Activated CD4-positive, alpha-beta T cell treated with anti-CD3 and anti-CD28 coated beads, Interleukin-2, amount 10 ng/mL, durations not matched to agents 24 days and 14 days (primary cell): Measurements from ENCODE around the gene SETD1A. TPM values are rescaled to one million over a fixed set of nuclear protein-coding genes. Genes with fewer than 3 reads are reported as not detected.
A peak's percentile ranks its signal among the peaks of the same experiment; 100 is the strongest.

Experiments used
- DNase-seq: peaks from one replicate; pipeline ENCODE4 v3.0.0; 2022
- H3K27ac Mint-ChIP-seq: one replicate; pipeline ENCODE4 v1.8.0; 2022; ENCODE audit warnings: mild to moderate bottlenecking, mixed read lengths
- H3K27me3 Mint-ChIP-seq: one replicate; pipeline ENCODE4 v1.8.0; 2022; ENCODE audit warnings: mixed read lengths
- H3K36me3 Mint-ChIP-seq: one replicate; pipeline ENCODE4 v1.8.0; 2022; ENCODE audit warnings: low read depth, mild to moderate bottlenecking, mixed read lengths
- H3K4me1 Mint-ChIP-seq: one replicate; pipeline ENCODE4 v1.8.0; 2021; ENCODE audit warnings: mixed read lengths
- H3K4me3 Mint-ChIP-seq: one replicate; pipeline ENCODE4 v1.8.0; 2022; ENCODE audit warnings: mild to moderate bottlenecking, moderate library complexity, mixed read lengths
- H3K9me3 Mint-ChIP-seq: one replicate; pipeline ENCODE4 v1.8.0; 2021; ENCODE audit warnings: mixed read lengths
- intact Hi-C: fragments of 100-400 bp; cut with micrococcal nuclease; formaldehyde crosslinking; loops from one replicate; pipeline ENCODE4 v1.15.1; 2023
- total RNA-seq: library from RNA; stranded (reverse); gene quantifications from 2 replicates; pipeline ENCODE4 v1.2.3, GENCODE V29; 2022

Gene SETD1A
- total RNA-seq, 1 donor from 2014 or later: 30.7 TPM

DNA sequence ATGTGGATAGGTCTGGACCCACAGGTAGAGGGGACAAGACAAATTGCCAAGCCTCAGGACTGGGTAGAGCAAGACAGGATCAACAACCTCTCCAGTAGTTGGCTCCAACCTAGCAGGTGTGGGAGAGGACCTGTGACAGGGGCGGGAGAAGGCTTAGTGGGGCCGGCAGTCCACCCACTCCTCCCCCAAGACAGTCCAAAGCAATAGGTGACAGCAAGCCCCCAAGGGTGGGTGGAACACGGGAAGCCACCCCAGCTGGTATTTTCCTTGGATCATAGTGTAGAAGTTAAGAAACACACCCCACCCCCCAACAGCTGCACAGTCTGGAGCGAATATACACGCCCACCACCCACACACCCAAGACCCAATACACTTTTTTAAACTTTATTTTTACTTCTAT is 71.7 kb downstream of the SETD1A start:
- H3K27me3 Mint-ChIP-seq: no peaks in the 10 kb centered on the region
- peaks cover 12% of the 10 kb centered on the region for H3K4me1 Mint-ChIP-seq
- H3K4me3 Mint-ChIP-seq: no peak overlapping the region
- no peaks in the 10 kb centered on the region for H3K9me3 Mint-ChIP-seq
- H3K36me3 Mint-ChIP-seq: peaks cover 7% of the 10 kb centered on the region
- no peak overlapping the region for H3K27ac Mint-ChIP-seq
- intact Hi-C loops: no loop called here
- no peak for DNase-seq

DNA sequence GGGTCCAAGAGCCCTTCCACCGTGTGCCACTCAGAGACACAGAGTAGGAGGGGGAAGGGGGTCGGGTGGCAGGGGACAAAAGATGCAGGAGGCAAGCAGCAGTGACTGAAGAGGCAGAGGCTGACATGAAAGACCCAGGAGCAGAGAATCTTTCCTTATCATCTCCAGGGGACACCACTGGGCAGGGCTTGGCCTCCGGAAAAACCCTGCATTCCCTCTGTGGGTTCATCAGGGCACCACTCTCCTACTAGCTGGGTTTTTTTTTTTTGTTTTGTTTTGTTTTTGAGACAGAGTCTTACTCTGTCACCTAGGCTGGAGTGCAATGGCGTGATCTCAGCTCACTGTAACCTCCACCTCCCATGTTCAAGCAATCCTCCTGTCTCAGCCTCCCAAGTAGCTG is 73.7 kb downstream of the SETD1A start:
- H3K4me3 Mint-ChIP-seq: no peak overlapping the region

DNA sequence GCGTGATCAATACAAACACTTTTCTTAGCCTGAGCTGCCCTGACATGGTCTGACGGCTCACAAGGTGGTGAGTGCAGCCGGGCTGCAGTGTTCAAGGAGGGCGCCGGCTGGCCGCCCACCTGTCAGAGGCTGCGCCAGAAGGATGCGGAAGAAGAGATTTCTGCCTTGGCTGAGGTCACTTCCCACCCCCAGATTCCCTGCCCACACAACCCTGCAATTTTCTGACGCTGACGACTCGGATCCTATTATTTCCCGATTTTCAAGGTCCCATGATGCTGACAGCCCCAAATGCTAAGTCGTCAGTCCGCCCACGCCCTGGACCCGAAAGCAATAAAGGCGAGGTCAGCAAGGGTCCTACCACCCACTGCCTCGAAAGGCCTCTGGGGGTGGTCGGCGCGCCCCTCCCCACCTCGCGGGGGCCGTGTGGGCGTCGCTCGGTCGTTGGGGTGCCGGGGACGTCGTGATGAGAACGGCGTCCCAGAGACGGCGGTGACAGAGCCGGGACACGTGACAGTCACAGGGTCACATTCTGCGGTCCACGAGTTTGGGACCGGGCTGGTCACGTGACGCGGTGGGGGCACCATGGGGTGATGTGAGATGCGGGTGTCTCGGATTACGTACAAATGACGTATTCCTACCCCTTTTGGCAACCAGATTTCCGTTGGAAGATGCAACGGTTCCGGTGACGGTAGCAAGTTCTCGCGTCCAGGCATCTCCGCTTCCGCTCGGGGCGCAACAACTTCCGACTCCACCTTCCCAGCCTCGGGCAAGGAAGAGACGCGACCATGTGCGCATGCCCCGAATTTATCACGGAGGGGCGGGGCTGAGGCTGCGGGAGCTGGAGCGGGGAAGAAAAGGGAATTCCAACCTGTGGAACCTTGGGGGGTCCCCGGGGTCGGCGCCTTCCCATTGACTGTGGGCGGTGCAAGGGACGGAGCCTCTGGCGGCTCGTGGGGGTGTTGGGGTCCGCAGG is 75.5 kb downstream of the SETD1A start, which contains the start of gene STX4:
STX4 (plus strand) TSS at position 823 of the 973 bp plus-strand sequence. CDS start 248 bp downstream, outside the sequence.
- Mint-ChIP-seq H3K27ac (peak within 1 kb of the TSS; percentile 96), H3K36me3 (peaks cover 19% of the 10 kb centered on the region), H3K4me3 (peak within 1 kb of the TSS; percentile 93), H3K27me3 (no peaks in the 10 kb centered on the region), H3K4me1 (peaks cover 15% of the 10 kb centered on the region), H3K9me3 (no peaks in the 10 kb centered on the region)
- intact Hi-C loops: loop anchor here (1.0 to 2.0 kb wide), 11 partner anchors 41 to 426 kb away; partner anchors contain the start of genes ARMC5, BCKDK, CFAP119 and FBRS
- DNase-seq: peak; percentile 99

More for the DNA sequence above, 73.7 kb downstream of the SETD1A start:
- Mint-ChIP-seq H3K27ac (no peak overlapping the region), H3K27me3 (no peaks in the 10 kb centered on the region), H3K4me1 (peaks cover 15% of the 10 kb centered on the region), H3K9me3 (no peaks in the 10 kb centered on the region), H3K36me3 (peaks cover 14% of the 10 kb centered on the region)
- intact Hi-C loops: no loop called here
- DNase-seq: no peak

DNA sequence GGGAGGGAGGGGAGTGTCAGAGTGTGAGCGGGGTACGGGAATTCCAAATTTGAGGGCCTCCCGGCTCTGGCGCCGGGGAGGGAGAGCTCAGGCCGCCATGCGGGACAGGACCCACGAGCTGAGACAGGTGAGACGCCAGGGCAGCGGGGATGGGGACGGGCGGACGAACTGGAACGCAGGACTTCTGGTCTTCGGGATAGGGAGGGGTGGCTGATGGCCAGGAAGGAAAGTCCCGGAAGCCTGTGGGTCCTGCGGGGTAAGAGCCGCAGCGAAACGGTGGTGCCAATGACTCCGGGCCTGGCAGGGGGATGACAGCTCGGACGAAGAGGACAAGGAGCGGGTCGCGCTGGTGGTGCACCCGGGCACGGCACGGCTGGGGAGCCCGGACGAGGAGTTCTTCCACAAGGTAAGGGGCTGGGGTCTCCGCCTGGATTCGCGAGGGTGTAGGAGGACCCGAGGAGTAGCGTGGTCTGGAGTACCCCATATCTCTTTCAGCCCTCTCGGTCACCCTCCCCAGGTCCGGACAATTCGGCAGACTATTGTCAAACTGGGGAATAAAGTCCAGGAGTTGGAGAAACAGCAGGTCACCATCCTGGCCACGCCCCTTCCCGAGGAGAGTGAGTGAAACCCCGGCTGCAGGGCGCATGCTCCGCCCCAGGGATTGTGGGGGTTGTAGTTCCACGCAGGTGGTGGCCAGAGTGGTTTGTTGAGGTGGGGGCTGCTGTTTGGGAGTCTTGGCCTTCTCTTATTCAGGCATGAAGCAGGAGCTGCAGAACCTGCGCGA is 76.3 kb downstream of the SETD1A start:
- peaks cover 24% of the 10 kb centered on the region for H3K36me3 Mint-ChIP-seq
- no peaks in the 10 kb centered on the region for H3K27me3 Mint-ChIP-seq
- H3K4me1 Mint-ChIP-seq: peaks cover 15% of the 10 kb centered on the region
- intact Hi-C loops: loop anchor here (1.0 to 2.0 kb wide), 12 partner anchors 37 to 425 kb away; partner anchors contain the start of genes ARMC5, BCKDK, CFAP119 and FBRS
- H3K4me3 Mint-ChIP-seq: peak overlapping the region; percentile 93
- no peaks in the 10 kb centered on the region for H3K9me3 Mint-ChIP-seq
- peak overlapping the region; percentile 96 for H3K27ac Mint-ChIP-seq
- DNase-seq: peak; percentile 96

Other genes with a start within 250 kb of the SETD1A start
- 39.5 and 41.0 TPM in 2 replicates for gene PHKG2, start 209.3 kb upstream of the SETD1A start, total RNA-seq
- gene CFAP119, start 195.7 kb upstream of the SETD1A start, total RNA-seq: 4.0 and 4.2 TPM in 2 replicates
- 95.4 and 100 TPM in 2 replicates for gene RNF40, start 195.4 kb upstream of the SETD1A start, total RNA-seq
- 2.5 and 2.6 TPM in 2 replicates for gene ZNF629, start 170.5 kb upstream of the SETD1A start, total RNA-seq
- 23.9 and 24.5 TPM in 2 replicates for gene BCL7C, start 63.7 kb upstream of the SETD1A start, total RNA-seq
- gene CTF1, start 61.1 kb upstream of the SETD1A start, total RNA-seq: 0.17 and 0.33 TPM in 2 replicates
- gene FBXL19, start 34.2 kb upstream of the SETD1A start, total RNA-seq: 35.9 and 36.5 TPM in 2 replicates
- gene ORAI3, start 8.7 kb upstream of the SETD1A start, total RNA-seq: 11.8 and 12.7 TPM in 2 replicates
- gene HSD3B7, start 27.5 kb downstream of the SETD1A start, total RNA-seq: 2.9 and 3.2 TPM in 2 replicates
- gene STX1B, start 52.9 kb downstream of the SETD1A start, total RNA-seq: 0.75 and 0.78 TPM in 2 replicates
- gene STX4, start 75.8 kb downstream of the SETD1A start, total RNA-seq: 49.1 and 54.8 TPM in 2 replicates
- 15.6 and 15.9 TPM in 2 replicates for gene ZNF668, start 116.5 kb downstream of the SETD1A start, total RNA-seq
- gene ZNF646, start 116.7 kb downstream of the SETD1A start, total RNA-seq: 21.1 and 23.3 TPM in 2 replicates
- 4.3 and 4.8 TPM in 2 replicates for gene PRSS53, start 131.2 kb downstream of the SETD1A start, total RNA-seq
- 56.2 and 59.1 TPM in 2 replicates for gene VKORC1, start 137.0 kb downstream of the SETD1A start, total RNA-seq
- gene BCKDK, start 150.6 kb downstream of the SETD1A start, total RNA-seq: 44.3 and 44.9 TPM in 2 replicates
- 56.9 and 63.3 TPM in 2 replicates for gene KAT8, start 159.9 kb downstream of the SETD1A start, total RNA-seq
- gene PRSS8, start 178.0 kb downstream of the SETD1A start, total RNA-seq: not detected in 2 replicates
- gene PRSS36, start 192.3 kb downstream of the SETD1A start, total RNA-seq: 0.33 and 0.59 TPM in 2 replicates
- gene FUS, start 222.4 kb downstream of the SETD1A start, total RNA-seq: 936 and 955 TPM in 2 replicates
- 15.6 and 17.1 TPM in 2 replicates for gene PYCARD, start 245.0 kb downstream of the SETD1A start, total RNA-seq